CD4-positive, alpha-beta T cell treated with Interleukin-15 for 4 hours (primary cell): ENCODE measurements around the gene SEM1.
"Not testable (repeated sequence)": the region's sequence is repeated elsewhere in the genome, so short reads cannot be mapped to it uniquely, and the experiment has no call there.

Source experiments
- DNase-seq: peaks from one replicate; pipeline ENCODE4 v3.0.0-alpha.2; 2020; ENCODE audit warnings: low spot score

The SEM1 gene

DNA sequence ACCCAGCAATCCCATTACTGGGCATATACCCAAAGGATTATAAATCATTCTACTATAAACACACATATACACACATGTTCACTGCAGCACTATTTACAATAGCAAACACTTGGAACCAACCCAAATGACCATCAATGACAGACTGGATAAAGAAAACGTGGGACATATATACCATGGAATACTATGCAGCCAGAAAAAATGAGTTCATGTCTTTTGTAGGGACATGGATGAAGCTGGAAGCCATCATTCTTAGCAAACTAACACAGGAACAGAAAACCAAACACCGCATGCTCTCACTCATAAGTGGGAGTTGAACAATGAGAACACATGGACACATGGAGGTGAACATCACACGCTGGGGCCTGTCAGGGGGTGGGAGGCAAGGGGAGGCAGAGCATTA, 47.5 kb downstream of the SEM1 start:
- DNase-seq: not testable (repeated sequence)

DNA sequence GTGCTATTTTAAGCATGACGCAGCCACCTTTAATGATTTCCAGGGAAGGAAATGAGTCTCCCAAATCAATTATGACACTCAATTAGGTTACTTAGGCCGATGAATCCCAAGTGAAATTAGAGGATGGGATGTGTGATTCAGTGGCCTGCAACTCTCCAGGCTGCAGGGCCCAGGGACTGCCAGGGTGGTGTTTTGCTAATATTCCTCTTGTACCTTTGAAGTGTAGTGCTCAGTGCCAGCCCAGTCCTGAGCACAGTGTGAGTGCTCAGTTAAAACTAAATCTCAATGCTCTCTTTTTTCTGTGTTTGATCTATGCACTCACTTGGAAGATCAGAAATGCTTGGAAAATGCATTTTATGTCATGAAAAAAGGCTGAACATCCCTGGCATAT, 51.6 kb downstream of the SEM1 start:
- DNase-seq: no peak

- DNase-seq: no peak
Observed at GRCh38 chr7:96657347-96658021, 52.2 kb downstream of the SEM1 start.

DNA sequence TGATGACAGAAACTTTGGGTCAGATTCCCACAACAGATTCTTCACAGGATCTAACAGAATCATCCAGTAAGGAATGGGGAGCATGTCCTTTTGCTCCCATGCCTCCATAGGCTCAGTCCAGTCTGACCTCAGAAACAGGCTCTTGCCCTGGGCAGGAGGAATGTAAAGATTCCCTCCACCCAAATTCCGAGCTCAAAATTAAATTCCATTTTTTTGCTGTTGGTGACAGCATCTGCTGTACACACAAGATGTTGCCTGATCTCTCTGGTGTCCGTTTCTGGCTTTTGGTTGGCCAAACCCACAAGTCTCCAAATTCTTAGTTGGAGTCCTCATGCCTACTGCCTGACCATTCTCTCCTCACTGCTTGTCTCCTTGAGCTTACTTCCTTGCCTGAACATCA, 53.7 kb downstream of the SEM1 start:
- DNase-seq: no peak

DNA sequence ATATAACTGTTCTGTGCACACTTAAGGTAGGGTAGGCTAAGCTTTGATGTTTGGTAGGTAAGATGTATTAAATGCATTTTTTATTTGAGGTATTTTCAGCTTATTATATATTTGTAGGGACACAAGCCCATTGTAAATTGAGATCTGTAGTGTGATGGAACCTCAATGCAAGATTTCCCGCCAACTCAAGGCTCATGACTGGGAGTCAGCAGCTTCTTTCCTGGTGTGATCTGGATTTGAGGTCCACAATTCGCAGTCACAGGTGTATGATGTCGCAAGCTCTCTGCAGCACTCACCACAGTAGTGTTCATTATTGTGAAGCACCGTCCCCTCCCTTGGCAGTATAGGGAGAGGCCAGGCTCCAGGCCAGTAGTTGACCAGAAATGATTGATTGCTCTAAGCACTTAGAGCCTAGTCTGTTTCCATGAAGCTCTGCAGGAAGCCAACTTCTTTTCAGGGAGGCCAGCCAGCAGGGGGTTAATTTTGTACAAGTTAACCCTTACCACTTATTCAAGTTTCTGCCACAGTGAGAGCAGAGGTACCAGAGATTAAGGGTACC, 54.9 kb downstream of the SEM1 start:
- no peak for DNase-seq

DNA sequence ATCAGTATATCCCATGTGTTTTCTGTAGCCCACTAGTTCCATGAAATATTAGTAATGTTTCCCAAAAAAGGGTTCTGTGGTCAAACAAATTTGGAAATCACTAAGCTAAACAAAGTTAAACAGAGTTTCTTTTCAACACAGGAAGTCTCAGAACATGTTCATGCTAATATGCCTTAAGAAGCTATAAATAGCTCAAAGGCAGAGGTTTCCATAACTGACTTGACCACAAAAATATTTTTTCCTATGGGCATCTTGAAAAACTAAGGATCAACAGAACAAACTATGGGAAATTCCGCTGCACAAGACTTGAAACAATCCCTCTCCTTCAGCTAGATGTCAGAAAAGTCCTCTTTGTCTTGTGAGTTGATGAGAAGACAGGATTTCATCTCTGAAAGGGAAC, 59.7 kb downstream of the SEM1 start:
- DNase-seq: no peak

- no peak for DNase-seq
Observed at GRCh38 chr7:96648784-96649183, 60.9 kb downstream of the SEM1 start.

DNA sequence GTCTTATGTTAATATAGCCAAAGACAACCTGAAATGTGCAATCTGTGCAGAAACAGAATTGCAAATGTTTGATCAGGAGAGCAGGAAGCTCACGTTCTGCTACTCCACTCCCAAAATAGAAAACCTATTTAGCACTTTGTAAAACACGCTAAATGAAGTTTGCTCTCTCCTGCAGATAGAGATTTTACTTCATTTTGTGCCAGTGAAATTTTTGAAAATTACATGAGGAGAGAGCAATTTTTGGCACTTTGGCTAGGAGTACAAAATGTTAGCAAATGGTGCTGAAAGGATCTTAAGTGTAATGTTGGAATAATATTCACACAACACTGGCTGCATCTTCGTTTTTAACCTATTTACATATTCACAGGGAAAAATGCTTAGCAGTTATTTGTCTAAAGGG, 61.9 kb downstream of the SEM1 start:
- DNase-seq: no peak

GRCh38 chr7:96645084-96645483, 64.6 kb downstream of the SEM1 start:
- DNase-seq: no peak

- not testable (repeated sequence) for DNase-seq
Observed at GRCh38 chr7:96643436-96643835, 66.2 kb downstream of the SEM1 start.

GRCh38 chr7:96640054-96640453, 69.6 kb downstream of the SEM1 start:
- no peak for DNase-seq
